H9 (cell line): ENCODE results near the gene HEXIM1. TPM values are rescaled to one million over a fixed set of nuclear protein-coding genes. Genes with fewer than 3 reads are reported as not detected.

Source experiments
- DNase-seq: peaks from one replicate; pipeline ENCODE4 v3.0.0-alpha.2; 2017
- H2AFZ ChIP-seq: one replicate; pipeline ENCODE4 v1.6.1; 2013; ENCODE audit warnings: mild to moderate bottlenecking, low read length, control low read depth, moderate library complexity
- H2AK5ac ChIP-seq: 2 replicates; pipeline ENCODE4 v1.6.1; 2013; ENCODE audit warnings: low read length, control low read depth, mixed read lengths; ENCODE audit not compliant: insufficient read length
- H2BK120ac ChIP-seq: one replicate; pipeline ENCODE4 v1.6.1; 2013; ENCODE audit warnings: low read depth, mild to moderate bottlenecking, low read length, control low read depth, inconsistent platforms; ENCODE audit not compliant: poor library complexity, severe bottlenecking
- H2BK12ac ChIP-seq: 2 replicates; pipeline ENCODE4 v1.6.1; 2013; ENCODE audit warnings: low read length, control low read depth, mixed read lengths, low read depth; ENCODE audit not compliant: insufficient read length
- H2BK15ac ChIP-seq: 2 replicates; pipeline ENCODE4 v1.6.1; 2013; ENCODE audit warnings: low read depth, low read length, control low read depth
- H2BK20ac ChIP-seq: one replicate; pipeline ENCODE4 v1.6.1; 2013; ENCODE audit warnings: low read depth, mild to moderate bottlenecking, low read length, control low read depth, inconsistent platforms; ENCODE audit not compliant: poor library complexity, severe bottlenecking
- H2BK5ac ChIP-seq: 2 replicates; pipeline ENCODE4 v1.6.1; 2013; ENCODE audit warnings: low read length, control low read depth, mixed read lengths; ENCODE audit not compliant: insufficient read length
- H3K14ac ChIP-seq: 2 replicates; pipeline ENCODE4 v1.6.1; 2013; ENCODE audit warnings: low read length, control low read depth; ENCODE audit not compliant: insufficient read depth
- H3K18ac ChIP-seq: 2 replicates; pipeline ENCODE4 v1.6.1; 2013; ENCODE audit warnings: low read depth, mild to moderate bottlenecking, mixed read lengths, low read length, control low read depth; ENCODE audit not compliant: insufficient read length
- H3K23ac ChIP-seq: 2 replicates; pipeline ENCODE4 v1.6.1; 2013; ENCODE audit warnings: low read length, control low read depth, mixed read lengths, low read depth; ENCODE audit not compliant: insufficient read length
- H3K23me2 ChIP-seq: 2 replicates; pipeline ENCODE4 v1.6.1; 2013; ENCODE audit warnings: low read depth, mild to moderate bottlenecking, mixed read lengths, low read length, control low read depth; ENCODE audit not compliant: insufficient read length, poor library complexity, severe bottlenecking
- H3K27ac ChIP-seq: 2 replicates; pipeline ENCODE4 v1.5.1; 2013; ENCODE audit warnings: low read length, control low read depth, mixed read lengths, low read depth; ENCODE audit not compliant: insufficient read length
- H3K27me3 ChIP-seq: 2 replicates; pipeline ENCODE4 v1.6.1; 2013; ENCODE audit warnings: low read length, control low read depth, inconsistent platforms; ENCODE audit not compliant: insufficient read depth
- H3K4ac ChIP-seq: 2 replicates; pipeline ENCODE4 v1.6.1; 2013; ENCODE audit warnings: low read depth, mild to moderate bottlenecking, control low read depth, inconsistent platforms, low read length, moderate library complexity
- H3K4me1 ChIP-seq: 2 replicates; pipeline ENCODE4 v1.6.1; 2013; ENCODE audit warnings: low read length, control low read depth, inconsistent platforms; ENCODE audit not compliant: insufficient read depth
- H3K4me2 ChIP-seq: 2 replicates; pipeline ENCODE4 v1.6.1; 2013; ENCODE audit warnings: low read length, control low read depth, mixed read lengths; ENCODE audit not compliant: insufficient read length, insufficient read depth
- H3K56ac ChIP-seq: 2 replicates; pipeline ENCODE4 v1.6.1; 2013; ENCODE audit warnings: low read depth, mild to moderate bottlenecking, mixed read lengths, low read length, control low read depth; ENCODE audit not compliant: insufficient read length
- H3K79me1 ChIP-seq: 2 replicates; pipeline ENCODE4 v1.6.1; 2013; ENCODE audit warnings: low read depth, mild to moderate bottlenecking, moderate library complexity, low read length, control low read depth, inconsistent platforms; ENCODE audit not compliant: insufficient read depth, poor library complexity, severe bottlenecking
- H3K79me2 ChIP-seq: 2 replicates; pipeline ENCODE4 v1.6.1; 2013; ENCODE audit warnings: low read length, control low read depth, inconsistent platforms; ENCODE audit not compliant: insufficient read depth
- H3K9ac ChIP-seq: 2 replicates; pipeline ENCODE4 v1.6.1; 2013; ENCODE audit warnings: low read length, control low read depth, mixed read lengths; ENCODE audit not compliant: insufficient read length; ENCODE audit errors: extremely low read depth
- H3K9me3 ChIP-seq: one replicate; pipeline ENCODE4 v1.6.1; 2013; ENCODE audit warnings: low read depth, low read length, inconsistent platforms; ENCODE audit not compliant: control insufficient read depth
- H3T11ph ChIP-seq: one replicate; pipeline ENCODE4 v1.6.1; 2013; ENCODE audit warnings: mild to moderate bottlenecking, low read length, control low read depth, inconsistent platforms
- H4K20me1 ChIP-seq: one replicate; pipeline ENCODE4 v1.6.1; 2013; ENCODE audit not compliant: control insufficient read depth, insufficient read length, insufficient read depth
- H4K5ac ChIP-seq: 2 replicates; pipeline ENCODE4 v1.6.1; 2013; ENCODE audit warnings: low read depth, mild to moderate bottlenecking, mixed read lengths, low read length, control low read depth; ENCODE audit not compliant: insufficient read length
- H4K8ac ChIP-seq: replicated peaks from 2 replicates; pipeline ENCODE4 v1.6.1; 2013; ENCODE audit warnings: low read length, control low read depth, mixed read lengths, low read depth; ENCODE audit not compliant: insufficient read length
- H4K91ac ChIP-seq: 2 replicates; pipeline ENCODE4 v1.6.1; 2013; ENCODE audit warnings: low read depth, mild to moderate bottlenecking, moderate library complexity, mixed read lengths, low read length, control low read depth; ENCODE audit not compliant: insufficient read length
- H3K27ac Mint-ChIP-seq, 3 experiments: 2 replicates in 2 of 3; 3 replicates in 1 of 3; pipeline ENCODE4 v1.8.0; 2020 to 2021; ENCODE audit warnings: mixed read lengths in 3 of 3, mild to moderate bottlenecking in 1 of 3, moderate library complexity in 1 of 3
- H3K27me3 Mint-ChIP-seq: 2 replicates; pipeline ENCODE4 v1.8.0; 2021; ENCODE audit warnings: low read depth, mild to moderate bottlenecking, moderate library complexity, mixed read lengths
- H3K36me3 Mint-ChIP-seq, 3 experiments: 2 replicates in 2 of 3; 3 replicates in 1 of 3; pipeline ENCODE4 v1.8.0; 2020 to 2021; ENCODE audit warnings: low read depth in 3 of 3, mixed read lengths in 3 of 3; ENCODE audit not compliant: insufficient read depth in 1 of 3
- H3K4me1 Mint-ChIP-seq, 2 experiments: 2 replicates each; pipeline ENCODE4 v1.8.0; 2020; ENCODE audit warnings: mixed read lengths in 2 of 2
- H3K4me3 Mint-ChIP-seq, 2 experiments: 2 replicates in 1 of 2; 3 replicates in 1 of 2; pipeline ENCODE4 v1.8.0; 2020 to 2021; ENCODE audit warnings: mild to moderate bottlenecking in 2 of 2, mixed read lengths in 2 of 2, moderate library complexity in 1 of 2
- H3K9me3 Mint-ChIP-seq, 2 experiments: 2 replicates in 1 of 2; 3 replicates in 1 of 2; pipeline ENCODE4 v1.8.0; 2020; ENCODE audit warnings: mild to moderate bottlenecking in 2 of 2, mixed read lengths in 2 of 2, moderate library complexity in 1 of 2
- WGBS: extraction: QIAGEN DNeasy Blood & Tissue Kit; methylation state at CpG from one replicate; pipeline ENCODE4 v1.1.7; 2013; ENCODE audit warnings: missing lambda C conversion rate, low lambda C conversion rate, mixed read lengths; ENCODE audit not compliant: insufficient read length; ENCODE audit errors: extremely low coverage; 5-methylcytosine and 5-hydroxymethylcytosine counted together
- total RNA-seq: library from RNA; stranded (reverse); gene quantifications from 2 replicates; pipeline ENCODE4 v1.2.1, GENCODE V29; 2021
- TF ChIP-seq, protein P1 (sequence below): fragments of 200-600 bp; sonication (generic); conservative IDR thresholded peaks from 3 replicates; pipeline ENCODE4 v1.8.0; 2021; ENCODE audit warnings: antibody characterized with exemption, mild to moderate bottlenecking

HEXIM1 gene
- total RNA-seq, 1 experiment from 2014 or later: 32.4 TPM

DNA sequence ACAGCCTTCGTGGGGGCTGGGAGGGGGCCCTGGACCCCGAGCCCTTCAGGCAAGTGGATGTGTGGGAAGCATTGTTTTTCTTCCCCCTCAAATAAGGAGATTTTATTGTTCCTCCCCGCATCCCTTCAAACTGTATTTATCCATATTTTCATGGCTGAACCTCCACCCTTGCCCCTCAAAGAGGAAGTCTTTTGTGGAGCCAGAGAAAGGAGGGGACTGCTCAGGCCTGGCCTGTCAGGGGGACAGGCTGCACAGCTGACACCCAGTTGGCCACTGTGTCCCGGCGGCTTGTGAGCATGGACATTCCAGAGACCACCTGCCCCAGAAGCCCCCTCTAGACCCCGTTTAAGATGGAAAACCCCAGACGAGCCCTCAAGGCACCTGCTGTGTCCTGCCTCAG, 29.3 kb downstream of the HEXIM1 start:
- no peak overlapping the region for H3T11ph ChIP-seq
- H2BK12ac ChIP-seq: no peak overlapping the region
- no peak overlapping the region for H3K27ac ChIP-seq
- Mint-ChIP-seq H3K9me3 (no peaks in the 10 kb centered on the region), H3K4me1 (peaks cover 5 to 16% of the 10 kb centered on the region in 2 experiments), H3K27me3 (no peaks in the 10 kb centered on the region; the same call in 1 of the 2 replicates), H3K36me3 (no peaks in the 10 kb centered on the region; a peak in 1 of 7 replicates), H3K4me3 (no peak overlapping the region), H3K27ac (peak overlapping the region in 1 of 3 experiments; percentile 65; a peak in 1 of 7 replicates)
- H4K8ac ChIP-seq: no peak overlapping the region
- H2BK5ac ChIP-seq: no peak overlapping the region
- no peak overlapping the region for H2AFZ ChIP-seq
- no peak overlapping the region for H4K91ac ChIP-seq
- WGBS: no CpG with 5 or more reads among the region's 7 CpGs
- H3K4ac ChIP-seq: no peak overlapping the region
- H2AK5ac ChIP-seq: no peak overlapping the region
- H3K9ac ChIP-seq: no peak overlapping the region
- no peaks in the 10 kb centered on the region for H4K20me1 ChIP-seq
- H3K27me3 ChIP-seq: no peaks in the 10 kb centered on the region
- no peaks in the 10 kb centered on the region for H3K79me2 ChIP-seq
- H3K9me3 ChIP-seq: no peaks in the 10 kb centered on the region
- H3K23ac ChIP-seq: no peak overlapping the region
- H2BK20ac ChIP-seq: no peak overlapping the region
- no peak overlapping the region for H3K18ac ChIP-seq
- no peak overlapping the region for H2BK120ac ChIP-seq
- no peaks in the 10 kb centered on the region for H3K79me1 ChIP-seq
- no peak for DNase-seq
- no peak overlapping the region for H4K5ac ChIP-seq
- H3K4me1 ChIP-seq: no peaks in the 10 kb centered on the region; the same call in 1 of the 2 replicates
- H3K23me2 ChIP-seq: no peaks in the 10 kb centered on the region
- H3K56ac ChIP-seq: no peak overlapping the region
- no peak overlapping the region for H3K14ac ChIP-seq
- no peak overlapping the region for H3K4me2 ChIP-seq
- no peak overlapping the region for H2BK15ac ChIP-seq
- TF ChIP-seq, protein P1, sequence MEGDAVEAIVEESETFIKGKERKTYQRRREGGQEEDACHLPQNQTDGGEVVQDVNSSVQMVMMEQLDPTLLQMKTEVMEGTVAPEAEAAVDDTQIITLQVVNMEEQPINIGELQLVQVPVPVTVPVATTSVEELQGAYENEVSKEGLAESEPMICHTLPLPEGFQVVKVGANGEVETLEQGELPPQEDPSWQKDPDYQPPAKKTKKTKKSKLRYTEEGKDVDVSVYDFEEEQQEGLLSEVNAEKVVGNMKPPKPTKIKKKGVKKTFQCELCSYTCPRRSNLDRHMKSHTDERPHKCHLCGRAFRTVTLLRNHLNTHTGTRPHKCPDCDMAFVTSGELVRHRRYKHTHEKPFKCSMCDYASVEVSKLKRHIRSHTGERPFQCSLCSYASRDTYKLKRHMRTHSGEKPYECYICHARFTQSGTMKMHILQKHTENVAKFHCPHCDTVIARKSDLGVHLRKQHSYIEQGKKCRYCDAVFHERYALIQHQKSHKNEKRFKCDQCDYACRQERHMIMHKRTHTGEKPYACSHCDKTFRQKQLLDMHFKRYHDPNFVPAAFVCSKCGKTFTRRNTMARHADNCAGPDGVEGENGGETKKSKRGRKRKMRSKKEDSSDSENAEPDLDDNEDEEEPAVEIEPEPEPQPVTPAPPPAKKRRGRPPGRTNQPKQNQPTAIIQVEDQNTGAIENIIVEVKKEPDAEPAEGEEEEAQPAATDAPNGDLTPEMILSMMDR: no peak
